Measurements from ENCODE around the gene CNOT3.
"Not testable (repeated sequence)": the region's sequence is repeated elsewhere in the genome, so short reads cannot be mapped to it uniquely, and the experiment has no call there.

Gene CNOT3

GRCh38 chr19:54172471-54173358 lies 35.2 kb downstream of the CNOT3 start, which contains the start of gene TMC4:
TSS of gene TMC4 (minus strand) at chr19:54173160. CDS start at chr19:54173117, 43 bp downstream.
- no peak for DNase-seq

- no peak for DNase-seq
Measured at GRCh38 chr19:54173359-54173699, 35.8 kb downstream of the CNOT3 start.

- no peak for DNase-seq
Measured at GRCh38 chr19:54173951-54174834, 36.6 kb downstream of the CNOT3 start.

GRCh38 chr19:54178581-54179261 lies 41.2 kb downstream of the CNOT3 start:
- no peak for DNase-seq

- DNase-seq = no peak
Measured at GRCh38 chr19:54179262-54179852, 41.8 kb downstream of the CNOT3 start.

GRCh38 chr19:54179921-54180461 lies 42.4 kb downstream of the CNOT3 start:
- DNase-seq = no peak

GRCh38 chr19:54180691-54181091 lies 43.1 kb downstream of the CNOT3 start:
- DNase-seq = no peak

GRCh38 chr19:54181894-54182293 lies 44.3 kb downstream of the CNOT3 start:
- DNase-seq = not testable (repeated sequence)

GRCh38 chr19:54183431-54183830 lies 45.9 kb downstream of the CNOT3 start:
- DNase-seq = no peak

GRCh38 chr19:54186351-54186750 lies 48.8 kb downstream of the CNOT3 start:
- DNase-seq = no peak

- DNase-seq = no peak
Measured at GRCh38 chr19:54186934-54187381, 49.4 kb downstream of the CNOT3 start.

GRCh38 chr19:54188215-54188871 lies 50.8 kb downstream of the CNOT3 start:
- peak; percentile 26 to 33 for DNase-seq

- no peak for DNase-seq
Measured at GRCh38 chr19:54189145-54189734, 51.7 kb downstream of the CNOT3 start, which contains the start of gene MBOAT7. TSS of gene MBOAT7 (minus strand) at chr19:54189580. CDS start at chr19:54188508, 1,072 bp downstream.

GRCh38 chr19:54189735-54190502 lies 52.4 kb downstream of the CNOT3 start:
- peak; percentile 99 for DNase-seq

- peak; percentile 98 for DNase-seq
Measured at GRCh38 chr19:54190503-54191010, 53.0 kb downstream of the CNOT3 start.

- DNase-seq = peak; percentile 76 to 83
Measured at GRCh38 chr19:54191011-54191810, 53.6 kb downstream of the CNOT3 start, which contains the start of gene TSEN34. TSS of gene TSEN34 (plus strand) at chr19:54191308. CDS start at chr19:54191365, 57 bp downstream.

- no peak for DNase-seq
Measured at GRCh38 chr19:54191811-54192453, 54.4 kb downstream of the CNOT3 start.

GRCh38 chr19:54193011-54193410 lies 55.4 kb downstream of the CNOT3 start:
- DNase-seq = no peak

- not testable (repeated sequence) for DNase-seq
Measured at GRCh38 chr19:54194463-54194862, 56.9 kb downstream of the CNOT3 start.
